Hepatic stellate cell (primary cell): ENCODE data around the gene PPP3CA.

Experiments used
- DNase-seq: peaks from one replicate; pipeline ENCODE4 v3.0.0; 2011; ENCODE audit warnings: low spot score

Gene PPP3CA

GRCh38 chr4:101287324-101287723, 60.0 kb downstream of the PPP3CA start:
- no peak for DNase-seq

GRCh38 chr4:101286663-101287062, 60.7 kb downstream of the PPP3CA start:
- DNase-seq: no peak

GRCh38 chr4:101285985-101286384, 61.3 kb downstream of the PPP3CA start:
- DNase-seq: no peak

- peak; percentile 4 for DNase-seq
Observed at GRCh38 chr4:101284546-101284945, 62.8 kb downstream of the PPP3CA start.

GRCh38 chr4:101283434-101283833, 63.9 kb downstream of the PPP3CA start:
- no peak for DNase-seq

GRCh38 chr4:101282076-101282844, 65.1 kb downstream of the PPP3CA start:
- no peak for DNase-seq

- no peak for DNase-seq
Observed at GRCh38 chr4:101280866-101281600, 66.3 kb downstream of the PPP3CA start.

GRCh38 chr4:101279377-101279871, 67.9 kb downstream of the PPP3CA start:
- peak; percentile 52 for DNase-seq

- peak; percentile 14 for DNase-seq
Observed at GRCh38 chr4:101277671-101278070, 69.7 kb downstream of the PPP3CA start.

GRCh38 chr4:101276661-101277060, 70.7 kb downstream of the PPP3CA start:
- no peak for DNase-seq

- DNase-seq: no peak
Observed at GRCh38 chr4:101274888-101275752, 72.2 kb downstream of the PPP3CA start.

- DNase-seq: no peak
Observed at GRCh38 chr4:101271516-101271915, 75.8 kb downstream of the PPP3CA start.

- DNase-seq: no peak
Observed at GRCh38 chr4:101269682-101270081, 77.6 kb downstream of the PPP3CA start.

GRCh38 chr4:101265816-101266172, 81.5 kb downstream of the PPP3CA start:
- no peak for DNase-seq

- DNase-seq: no peak
Observed at GRCh38 chr4:101264993-101265815, 82.1 kb downstream of the PPP3CA start.

GRCh38 chr4:101264512-101264911, 82.8 kb downstream of the PPP3CA start:
- DNase-seq: no peak

GRCh38 chr4:101262683-101263082, 84.6 kb downstream of the PPP3CA start:
- no peak for DNase-seq

- no peak for DNase-seq
Observed at GRCh38 chr4:101259876-101260275, 87.5 kb downstream of the PPP3CA start.

- no peak for DNase-seq
Observed at GRCh38 chr4:101258883-101259282, 88.4 kb downstream of the PPP3CA start.

GRCh38 chr4:101256222-101256621, 91.1 kb downstream of the PPP3CA start:
- no peak for DNase-seq

- DNase-seq: no peak
Observed at GRCh38 chr4:101254776-101255175, 92.5 kb downstream of the PPP3CA start.

- DNase-seq: no peak
Observed at GRCh38 chr4:101253121-101253520, 94.2 kb downstream of the PPP3CA start.
